IMR-90 (cell line): Measurements from ENCODE around the gene ACIN1. TPM values are rescaled to one million over a fixed set of nuclear protein-coding genes. Genes with fewer than 3 reads are reported as not detected.

Experiments used
- ATAC-seq: fragments of 200-7000 bp; cut with Tn5 transposase; 2 replicates; pipeline ENCODE4 v1.9.1; 2020; ENCODE audit warnings: low read depth, mild to moderate bottlenecking, moderate library complexity
- BruUV-seq: library from RNA; stranded (reverse); fragments of 400-500 nt; replicated peaks from 2 replicates; lab custom pipeline; 2021; lab: Mats Ljungman, UMichigan
- CTCF ChIA-PET: fragments of 300-600 bp; formaldehyde crosslinking; extraction: SDS; loops from one replicate; lab custom pipeline; 2021; ENCODE audit warnings: antibody characterized with exemption; lab: Yijun Ruan, JAX
- POLR2A ChIA-PET: fragments of 300-600 bp; sonication (Branson Sonifier 250); formaldehyde crosslinking; loops from one replicate; lab custom pipeline; 2022; ENCODE audit warnings: antibody characterized with exemption; ENCODE audit not compliant: unreplicated experiment; lab: Charles Lee
- DNase-seq: peaks from one replicate; pipeline ENCODE4 v3.0.0; 2013
- H2AFZ ChIP-seq: replicated peaks from 2 replicates; pipeline ENCODE3; 2013; ENCODE audit warnings: low read length, mild to moderate bottlenecking; ENCODE audit not compliant: poor library complexity
- H2AK5ac ChIP-seq: 2 replicates; pipeline ENCODE4 v1.6.1; 2013; ENCODE audit warnings: low read depth, low read length, inconsistent platforms
- H2AK9ac ChIP-seq: replicated peaks from 2 replicates; pipeline ENCODE3; 2013; ENCODE audit warnings: mild to moderate bottlenecking, low read depth, low read length, moderate library complexity; ENCODE audit not compliant: poor library complexity
- H2BK120ac ChIP-seq: 2 replicates; pipeline ENCODE4 v1.6.1; 2013; ENCODE audit warnings: low read depth, low read length, inconsistent platforms
- H2BK15ac ChIP-seq: 3 replicates; pipeline ENCODE4 v1.6.1; 2013; ENCODE audit warnings: low read depth, low read length, inconsistent platforms
- H2BK20ac ChIP-seq: 2 replicates; pipeline ENCODE4 v1.6.1; 2013; ENCODE audit warnings: low read depth, mild to moderate bottlenecking, inconsistent platforms, low read length, moderate library complexity
- H2BK5ac ChIP-seq: 2 replicates; pipeline ENCODE4 v1.6.1; 2013; ENCODE audit warnings: mild to moderate bottlenecking, low read depth, low read length, inconsistent platforms; ENCODE audit not compliant: poor library complexity, severe bottlenecking
- H3K14ac ChIP-seq: replicated peaks from 2 replicates; pipeline ENCODE4 v1.6.1; 2013; ENCODE audit warnings: low read depth, low read length, inconsistent platforms
- H3K18ac ChIP-seq: 2 replicates; pipeline ENCODE4 v1.6.1; 2013; ENCODE audit warnings: low read depth, low read length, control low read depth
- H3K23ac ChIP-seq: 2 replicates; pipeline ENCODE4 v1.6.1; 2013; ENCODE audit warnings: low read depth, low read length, inconsistent platforms
- H3K27ac ChIP-seq: 2 replicates; pipeline ENCODE4 v1.5.1; 2013; ENCODE audit warnings: mild to moderate bottlenecking, control low read depth, low read length; ENCODE audit not compliant: insufficient read depth
- H3K27me3 ChIP-seq: 2 replicates; pipeline ENCODE4 v1.6.1; 2013; ENCODE audit warnings: low read length; ENCODE audit not compliant: control insufficient read depth, insufficient read depth
- H3K36me3 ChIP-seq: 2 replicates; pipeline ENCODE4 v1.6.1; 2013; ENCODE audit warnings: low read length, mixed read lengths; ENCODE audit not compliant: control insufficient read depth, insufficient read depth
- H3K4ac ChIP-seq: 2 replicates; pipeline ENCODE4 v1.6.1; 2013; ENCODE audit warnings: low read depth, low read length, inconsistent platforms
- H3K4me1 ChIP-seq: 2 replicates; pipeline ENCODE4 v1.6.1; 2013; ENCODE audit warnings: low read length, mixed read lengths; ENCODE audit not compliant: control insufficient read depth, insufficient read depth
- H3K4me2 ChIP-seq: 2 replicates; pipeline ENCODE4 v1.6.1; 2013; ENCODE audit warnings: low read depth, mild to moderate bottlenecking, control low read depth, low read length, moderate library complexity
- H3K4me3 ChIP-seq: 2 replicates; pipeline ENCODE4 v1.5.1; 2013; ENCODE audit warnings: low read depth, mild to moderate bottlenecking, control low read depth, low read length, moderate library complexity; ENCODE audit not compliant: insufficient read depth
- H3K56ac ChIP-seq: 2 replicates; pipeline ENCODE4 v1.6.1; 2013; ENCODE audit warnings: low read length, inconsistent platforms; ENCODE audit not compliant: insufficient read depth; ENCODE audit errors: extremely low read depth
- H3K79me1 ChIP-seq, 2 experiments: 2 replicates each; pipeline ENCODE4 v1.6.1; 2013; ENCODE audit warnings: low read length in 2 of 2, inconsistent platforms in 1 of 2, low read depth in 1 of 2
- H3K9ac ChIP-seq: 2 replicates; pipeline ENCODE4 v1.6.1; 2013; ENCODE audit warnings: low read depth, low read length, control low read depth
- H3K9me1 ChIP-seq: 2 replicates; pipeline ENCODE4 v1.6.1; 2013; ENCODE audit warnings: low read length, inconsistent platforms; ENCODE audit not compliant: insufficient read depth
- H3K9me3 ChIP-seq: 2 replicates; pipeline ENCODE4 v1.6.1; 2013; ENCODE audit warnings: low read length; ENCODE audit not compliant: control insufficient read depth, insufficient read depth
- H4K20me1 ChIP-seq: 2 replicates; pipeline ENCODE4 v1.6.1; 2013; ENCODE audit warnings: low read length, inconsistent platforms; ENCODE audit not compliant: insufficient read depth
- H4K5ac ChIP-seq: 2 replicates; pipeline ENCODE4 v1.6.1; 2013; ENCODE audit warnings: mild to moderate bottlenecking, low read depth, low read length, control low read depth
- H4K8ac ChIP-seq, 2 experiments: 2 replicates each; pipeline ENCODE4 v1.6.1; 2013; ENCODE audit warnings: low read depth in 2 of 2, low read length in 2 of 2, control low read depth in 1 of 2, inconsistent platforms in 1 of 2
- H4K91ac ChIP-seq: 2 replicates; pipeline ENCODE4 v1.6.1; 2013; ENCODE audit warnings: low read depth, low read length, inconsistent platforms; ENCODE audit not compliant: insufficient read depth
- POLR2A ChIP-seq: IDR thresholded peaks from 2 replicates; pipeline ENCODE4 v1.6.1; 2012; ENCODE audit warnings: mild to moderate bottlenecking, low read depth, low read length
- RCOR1 ChIP-seq: IDR thresholded peaks from 2 replicates; pipeline ENCODE4 v1.6.1; 2012; ENCODE audit warnings: mild to moderate bottlenecking, low read length, improper control_type of control experiment; ENCODE audit not compliant: insufficient replicate concordance
- RFX5 ChIP-seq: IDR thresholded peaks from 2 replicates; pipeline ENCODE4 v1.8.0; 2012; ENCODE audit warnings: low read depth, mild to moderate bottlenecking, low read length, moderate library complexity
- WGBS, 2 experiments: methylation state at CpG; one replicate each; pipeline versions ENCODE4 v1.1.5 to v1.1.7; 2013; ENCODE audit warnings: missing lambda C conversion rate in 2 of 2; ENCODE audit not compliant: insufficient read length in 1 of 2; ENCODE audit errors: extremely low coverage in 2 of 2; 5-methylcytosine and 5-hydroxymethylcytosine counted together
- dilution Hi-C: fragments of 300-500 bp; cut with HindIII; formaldehyde crosslinking; loops from one replicate; pipeline ENCODE4 v1.14.3; 2018; ENCODE audit warnings: low sequenced_read_pairs; ENCODE audit not compliant: unreplicated experiment
- in situ Hi-C: fragments of 300-500 bp; cut with MboI; formaldehyde crosslinking; loops from 3 replicates; pipeline ENCODE4 v1.14.3; 2019; ENCODE audit warnings: low sequenced_read_pairs, inconsistent platforms, mixed read lengths
- intact Hi-C: fragments of 100-400 bp; cut with micrococcal nuclease; formaldehyde crosslinking; loops from 2 replicates; pipeline ENCODE4 v1.10.0; 2022
- polyA plus RNA-seq, 3 experiments: library from polyadenylated mRNA; depleted of rRNA; stranded (reverse); fragments of >200 nt; gene quantifications; 2 replicates each; pipeline ENCODE4 v1.2.3, GENCODE V29; 2012; ENCODE audit warnings: low replicate concordance in 1 of 3
- total RNA-seq: library from RNA; depleted of rRNA; stranded (reverse); fragments of >200 nt; gene quantifications from 2 replicates; pipeline ENCODE4 v1.2.3, GENCODE V29; 2012

The ACIN1 gene
- total and polyA plus RNA-seq, 2 of the 4 experiments (the other 2 are of a cell fraction): 73.8 to 185 TPM

- Histone ChIP-seq H2BK120ac (no peak overlapping the region), H3K4me1 (peaks cover 11% of the 10 kb centered on the region), H3K14ac (no peak overlapping the region), H3K27me3 (no peaks in the 10 kb centered on the region), H2BK5ac (no peak overlapping the region), H3K79me1 (peaks cover 6 to 11% of the 10 kb centered on the region in 2 experiments; a peak in 2 of 4 replicates), H3K23ac (peak overlapping the region; percentile 70), H2BK15ac (no peak overlapping the region), H2AK9ac (no peak overlapping the region), H3K36me3 (peaks cover 15% of the 10 kb centered on the region), H4K8ac (no peak overlapping the region), H2AK5ac (no peak overlapping the region), H3K4me2 (no peak overlapping the region), H3K4ac (no peak overlapping the region), H2AFZ (peak overlapping the region; percentile 23), H4K20me1 (peaks cover 9% of the 10 kb centered on the region), H3K56ac (no peak overlapping the region), H4K91ac (no peak overlapping the region), H2BK20ac (no peak overlapping the region), H3K4me3 (no peak overlapping the region), H3K9me3 (no peaks in the 10 kb centered on the region), H3K9me1 (peaks cover 9% of the 10 kb centered on the region), H3K18ac (no peak overlapping the region), H4K5ac (no peak overlapping the region), H3K9ac (no peak overlapping the region), H3K27ac (no peak overlapping the region)
- TF ChIP-seq POLR2A: no peak
- no peak for TF ChIP-seq RCOR1
- no peak for TF ChIP-seq RFX5
- in situ Hi-C loops (no loop called here), dilution Hi-C loops (no loop called here), intact Hi-C loops (no loop called here)
- no TSS peak for BruUV-seq
- ChIA-PET POLR2A (interaction anchor here (0.6 to 0.7 kb wide), 2 partner anchors 18 to 94 kb away, joined by 7 to 9 read pairs; no protein-coding TSS in a partner anchor), CTCF (interaction anchor here (1.0 kb wide), 1 partner anchor 29 kb away, joined by 9 read pairs; no protein-coding TSS in a partner anchor)
- DNase-seq: no peak
- WGBS, 2 experiments: no CpG with 5 or more reads among the region's 8 CpGs
- no peak for ATAC-seq
These were observed 71.7 kb downstream of the ACIN1 start for GRCh38 chr14:23023022-23023794.
